Activated naive CD4-positive, alpha-beta T cell treated with anti-CD3 and anti-CD28 coated beads, Interleukin-2, amount 50 U/mL, for 16 hours (primary cell): ENCODE measurements around the gene RAB37.

Experiments
- DNase-seq: peaks from one replicate; pipeline ENCODE4 v3.0.0-alpha.2; 2020

Gene RAB37

DNA sequence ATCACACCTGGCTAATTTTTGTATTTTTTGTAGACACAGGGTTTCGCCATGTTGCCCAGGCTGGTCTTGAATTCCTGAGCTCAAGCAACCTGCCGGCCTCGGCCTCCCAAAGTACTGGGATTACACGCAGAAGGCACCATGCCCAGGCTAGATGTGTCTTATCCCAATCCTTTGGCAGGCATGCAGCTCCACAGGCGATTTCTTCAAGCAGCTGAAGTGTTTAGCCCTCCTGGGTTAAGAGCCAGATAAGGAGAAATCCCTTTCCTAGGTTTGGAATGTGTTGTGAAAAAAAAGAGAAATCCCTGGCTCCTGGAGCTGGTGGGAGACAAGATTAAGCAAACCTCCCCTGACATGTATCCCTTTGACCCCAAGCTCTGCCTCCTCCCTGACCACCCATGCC, 9.3 kb downstream of the RAB37 start:
- no peak for DNase-seq

DNA sequence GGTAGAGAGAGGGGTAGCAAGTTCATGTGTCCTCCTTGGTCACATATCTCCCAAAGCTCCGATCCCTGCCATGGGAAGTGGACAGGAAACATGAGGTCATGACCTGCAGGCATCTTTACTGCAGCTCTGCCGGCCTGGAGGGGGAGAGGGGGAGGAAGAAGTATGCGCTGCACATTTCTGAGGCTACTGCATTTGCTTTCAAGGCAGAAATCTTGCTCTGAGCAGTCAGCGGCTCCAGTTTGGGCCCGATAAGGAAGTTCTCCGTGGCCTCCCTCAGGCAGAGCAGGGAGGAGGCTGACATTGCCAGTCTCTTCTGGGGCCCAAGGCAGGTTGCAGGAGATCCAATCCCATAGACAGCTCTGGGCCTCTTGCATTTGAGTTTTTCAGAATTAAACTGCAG, 9.9 kb downstream of the RAB37 start:
- DNase-seq = no peak

DNA sequence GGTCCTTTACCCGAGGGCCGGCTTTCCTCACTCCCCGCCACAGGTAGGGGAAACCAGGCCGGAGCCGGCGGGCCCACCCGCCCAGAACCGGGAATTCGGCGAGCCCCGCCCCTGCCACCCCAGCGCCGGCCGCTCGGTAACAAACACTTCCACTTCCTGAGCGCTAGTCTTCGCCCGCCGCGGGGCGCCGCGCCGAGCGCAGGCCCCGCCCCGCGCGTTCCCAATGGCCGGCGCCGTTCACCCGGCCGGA, 11.1 kb downstream of the RAB37 start:
- DNase-seq = no peak

DNA sequence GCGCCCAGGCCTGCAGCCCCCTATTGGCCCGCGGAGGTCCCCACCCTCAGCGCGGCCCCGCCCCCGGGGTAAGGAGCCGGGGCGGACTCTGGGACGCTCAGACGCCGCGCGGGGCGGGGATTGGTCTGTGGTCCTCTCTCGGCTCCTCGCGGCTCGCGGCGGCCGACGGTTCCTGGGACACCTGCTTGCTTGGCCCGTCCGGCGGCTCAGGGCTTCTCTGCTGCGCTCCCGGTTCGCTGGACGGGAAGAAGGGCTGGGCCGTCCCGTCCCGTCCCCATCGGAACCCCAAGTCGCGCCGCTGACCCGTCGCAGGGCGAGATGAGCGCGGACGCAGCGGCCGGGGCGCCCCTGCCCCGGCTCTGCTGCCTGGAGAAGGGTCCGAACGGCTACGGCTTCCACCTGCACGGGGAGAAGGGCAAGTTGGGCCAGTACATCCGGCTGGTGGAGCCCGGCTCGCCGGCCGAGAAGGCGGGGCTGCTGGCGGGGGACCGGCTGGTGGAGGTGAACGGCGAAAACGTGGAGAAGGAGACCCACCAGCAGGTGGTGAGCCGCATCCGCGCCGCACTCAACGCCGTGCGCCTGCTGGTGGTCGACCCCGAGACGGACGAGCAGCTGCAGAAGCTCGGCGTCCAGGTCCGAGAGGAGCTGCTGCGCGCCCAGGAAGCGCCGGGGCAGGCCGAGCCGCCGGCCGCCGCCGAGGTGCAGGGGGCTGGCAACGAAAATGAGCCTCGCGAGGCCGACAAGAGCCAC, 11.6 kb downstream of the RAB37 start, which contains the start of gene NHERF1:
Gene NHERF1, plus strand, starts transcription at position 100 of the 750 bp plus-strand sequence. Its CDS starts 219 bp downstream, at position 319.
- DNase-seq = peak; percentile 95

DNA sequence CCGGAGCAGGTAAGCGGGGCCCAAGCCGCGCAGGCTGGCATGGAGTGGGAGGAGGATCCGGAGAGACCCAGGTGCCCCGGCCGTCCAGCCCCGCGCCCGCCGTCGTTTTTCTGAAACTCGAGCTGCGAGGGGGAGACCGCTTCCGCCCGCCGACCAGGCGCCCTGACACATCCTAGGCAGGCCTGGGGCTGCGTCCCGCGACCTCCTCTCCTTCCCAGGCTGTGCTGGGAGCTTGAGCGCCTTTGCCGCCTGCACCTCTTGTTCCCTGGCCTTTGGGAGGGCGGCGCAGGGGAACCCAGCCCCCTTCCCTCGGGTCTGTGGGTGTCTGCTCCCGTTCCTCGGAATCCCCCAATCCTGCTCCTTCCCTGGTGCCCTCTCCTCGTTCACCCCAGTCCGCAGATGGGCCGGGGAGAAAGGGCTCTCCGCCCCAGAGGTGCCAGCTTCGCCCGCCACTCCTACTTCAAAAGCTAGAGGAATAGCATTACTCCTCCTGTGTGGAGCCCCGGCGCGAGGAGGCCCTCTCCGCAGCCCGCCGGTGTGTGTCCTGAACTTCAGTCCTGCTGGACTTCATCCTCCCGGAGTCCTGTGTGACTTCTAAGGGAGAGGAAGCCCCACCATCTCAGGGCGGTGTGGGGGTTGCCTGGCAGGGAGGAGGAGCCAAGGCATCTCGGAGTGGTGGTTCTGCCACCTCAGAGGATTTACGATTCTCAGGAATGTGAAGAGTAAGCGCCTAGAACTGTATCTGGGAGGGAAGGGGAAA, 12.4 kb downstream of the RAB37 start:
- DNase-seq = peak; percentile 50

DNA sequence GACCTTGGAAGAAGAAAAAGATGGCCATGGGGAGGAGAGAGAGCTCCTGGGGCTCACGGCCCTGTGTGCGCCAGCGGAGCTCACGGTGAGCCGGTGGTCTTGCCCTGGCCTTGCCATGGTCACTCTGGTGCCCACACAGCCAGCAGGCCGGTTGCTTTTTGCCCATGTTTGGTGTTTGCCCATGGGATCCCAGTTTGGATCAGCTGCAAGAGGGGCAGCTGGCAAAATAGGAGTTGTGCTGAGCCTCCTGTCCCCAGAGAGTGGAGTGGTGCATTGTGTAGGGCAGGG, 12.9 kb downstream of the RAB37 start:
- DNase-seq = no peak

DNA sequence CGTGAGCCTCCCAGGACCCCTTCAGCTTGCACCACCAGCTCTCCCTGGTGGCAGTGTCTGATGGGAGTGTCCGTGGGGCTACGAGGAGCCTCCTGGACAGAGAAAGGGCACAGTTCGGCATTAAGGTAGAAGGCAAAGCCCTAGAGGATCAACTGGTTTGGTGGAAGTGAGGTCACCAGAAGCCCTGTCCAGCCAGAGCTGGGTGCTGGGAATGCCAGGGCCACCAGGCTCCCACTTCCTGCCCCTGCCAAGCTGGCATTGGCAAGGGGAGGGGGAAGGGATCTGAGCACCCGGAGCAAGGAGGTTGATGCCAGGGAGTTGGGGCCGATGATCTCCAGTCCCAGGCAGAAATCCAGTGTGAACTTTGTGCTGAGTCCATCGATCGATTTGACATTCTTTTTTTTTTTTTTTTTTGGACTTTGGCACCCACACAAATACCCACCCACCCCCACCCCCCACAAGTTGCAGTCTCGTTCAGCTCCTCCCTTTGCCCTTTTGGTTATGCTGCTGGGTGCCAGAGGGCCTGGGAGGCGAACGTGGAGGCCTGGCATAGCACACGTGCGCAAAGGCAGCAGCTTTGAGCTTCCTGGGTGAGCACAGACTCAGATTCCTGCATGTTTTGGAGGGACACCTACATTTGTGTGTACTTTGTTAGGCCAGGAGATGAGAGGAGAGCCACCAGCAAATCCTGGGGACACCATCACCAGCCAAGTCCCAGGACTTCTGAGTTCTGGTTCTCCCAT, 13.4 kb downstream of the RAB37 start:
- no peak for DNase-seq

DNA sequence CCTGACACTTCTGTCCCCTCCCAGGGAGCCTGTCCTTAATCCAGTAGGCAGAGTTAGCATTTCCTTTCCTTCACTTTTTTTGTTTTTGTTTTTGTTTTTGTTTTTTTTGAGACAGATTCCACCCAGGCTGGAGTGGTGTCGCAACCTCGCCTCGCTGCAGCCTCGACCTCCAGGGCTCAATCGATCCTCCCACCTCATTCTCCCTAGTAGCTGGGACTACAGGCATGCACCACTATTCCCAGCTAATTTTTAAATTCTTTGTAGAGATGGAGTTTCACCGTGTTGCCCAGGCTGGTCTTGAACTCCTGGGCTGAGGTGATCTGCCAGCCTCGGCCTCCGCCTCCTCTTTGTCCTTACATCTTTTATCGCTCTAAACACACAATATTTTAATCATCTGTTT, 15.4 kb downstream of the RAB37 start:
- no peak for DNase-seq

DNA sequence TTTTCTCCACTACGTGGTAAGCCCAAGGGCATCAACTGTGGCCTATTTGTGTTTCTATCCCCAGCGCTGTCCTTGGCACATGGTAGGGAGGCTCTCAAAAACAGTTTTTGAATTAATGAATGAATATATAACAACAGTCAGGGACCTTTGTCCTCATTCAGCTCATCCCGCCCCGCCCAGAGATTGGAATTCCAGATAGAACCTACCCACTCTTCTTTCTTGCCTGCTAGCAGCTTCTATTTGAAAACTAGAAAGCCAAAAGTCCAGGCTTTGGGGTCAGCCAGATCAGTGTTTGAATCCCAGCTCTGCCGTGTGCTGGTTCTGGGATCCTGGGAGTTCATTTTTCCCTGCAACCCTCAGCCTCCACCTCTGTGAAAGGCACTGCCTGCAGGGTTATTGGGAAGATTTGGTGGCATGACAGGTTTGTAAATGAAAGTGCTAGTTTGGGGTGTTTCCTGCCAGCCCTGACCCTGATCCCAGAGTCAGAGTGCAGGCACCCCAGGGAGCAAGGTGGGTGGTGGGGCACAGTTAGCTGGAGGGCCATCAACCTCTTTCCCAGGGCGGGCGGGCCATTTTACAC, 15.9 kb downstream of the RAB37 start:
- no peak for DNase-seq

DNA sequence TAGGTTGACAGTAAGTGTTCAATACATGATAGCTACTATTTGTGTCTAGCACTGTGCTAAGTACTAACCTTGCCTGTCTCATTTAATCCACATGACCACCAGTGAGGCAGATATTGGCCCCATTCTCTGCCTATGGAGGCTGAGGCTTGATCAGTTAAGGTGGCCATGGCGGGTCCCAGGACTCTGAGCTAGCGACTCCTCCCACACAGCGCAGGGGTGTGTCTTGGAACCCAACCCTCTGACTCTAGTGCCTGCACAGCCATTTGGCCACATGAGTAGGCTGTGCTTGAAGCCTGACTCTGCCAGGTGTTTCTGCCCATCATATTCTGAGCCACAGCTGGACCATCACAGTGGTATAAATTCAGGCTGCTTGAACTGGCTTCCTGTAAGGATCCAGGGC, 17.8 kb downstream of the RAB37 start:
- DNase-seq = no peak

DNA sequence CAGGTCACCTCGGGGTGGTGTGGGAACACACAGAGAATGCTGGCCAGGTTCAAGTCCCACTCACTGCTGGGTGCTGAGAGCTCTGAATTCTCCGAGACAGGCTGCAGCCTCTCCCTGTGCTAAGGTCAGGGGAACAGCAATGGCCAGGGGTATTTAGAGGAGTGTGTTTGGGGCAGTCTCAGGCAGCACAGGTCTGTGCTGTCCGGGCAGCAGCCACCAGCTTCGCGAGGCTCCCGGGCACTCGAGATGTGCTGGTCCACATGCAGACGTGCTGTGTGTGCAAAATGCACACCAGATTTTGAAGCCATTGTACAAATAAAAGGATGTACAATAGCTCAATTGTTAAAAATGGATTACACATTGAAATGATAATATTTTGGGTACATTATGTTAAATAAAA, 18.5 kb downstream of the RAB37 start:
- no peak for DNase-seq

DNA sequence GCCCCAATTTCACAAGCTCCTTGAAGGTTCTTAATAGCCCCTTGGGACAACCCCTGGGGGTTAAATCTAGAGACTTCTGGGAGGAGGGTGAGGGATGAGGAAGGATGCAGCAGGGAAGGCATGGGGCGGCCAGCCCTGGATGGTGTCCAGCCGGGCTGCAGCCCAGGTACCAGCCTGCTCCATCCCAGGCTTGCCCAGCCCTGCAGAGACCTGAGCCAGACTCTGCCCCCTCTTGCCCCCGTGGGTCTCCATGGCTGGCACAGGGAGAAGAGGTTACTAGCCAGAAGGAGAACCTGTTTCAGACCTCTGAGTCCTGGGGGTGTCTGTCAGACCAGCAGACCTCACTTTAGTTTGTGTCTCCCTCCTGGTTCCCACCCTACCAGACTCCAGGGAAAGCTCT, 19.8 kb downstream of the RAB37 start:
- no peak for DNase-seq

DNA sequence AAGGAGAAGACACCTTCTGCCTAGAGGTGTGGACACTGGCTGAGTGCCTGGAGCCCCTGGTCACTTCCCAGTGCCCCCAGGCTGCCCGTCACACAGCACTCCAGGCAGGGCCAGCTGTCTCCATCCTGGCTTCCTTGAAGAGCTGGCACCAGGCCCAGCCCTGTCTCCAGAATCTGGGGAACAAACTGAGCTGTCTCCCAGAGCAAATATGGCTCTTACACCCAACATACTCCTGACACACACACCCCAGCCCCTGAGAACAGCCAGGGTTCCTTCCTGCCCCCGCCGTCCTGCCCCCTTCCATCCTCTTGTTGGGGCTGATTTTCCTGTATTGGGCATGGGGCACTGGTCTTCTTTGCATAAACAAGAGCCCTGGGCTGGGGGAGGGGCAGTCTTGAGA, 20.4 kb downstream of the RAB37 start:
- DNase-seq = no peak

DNA sequence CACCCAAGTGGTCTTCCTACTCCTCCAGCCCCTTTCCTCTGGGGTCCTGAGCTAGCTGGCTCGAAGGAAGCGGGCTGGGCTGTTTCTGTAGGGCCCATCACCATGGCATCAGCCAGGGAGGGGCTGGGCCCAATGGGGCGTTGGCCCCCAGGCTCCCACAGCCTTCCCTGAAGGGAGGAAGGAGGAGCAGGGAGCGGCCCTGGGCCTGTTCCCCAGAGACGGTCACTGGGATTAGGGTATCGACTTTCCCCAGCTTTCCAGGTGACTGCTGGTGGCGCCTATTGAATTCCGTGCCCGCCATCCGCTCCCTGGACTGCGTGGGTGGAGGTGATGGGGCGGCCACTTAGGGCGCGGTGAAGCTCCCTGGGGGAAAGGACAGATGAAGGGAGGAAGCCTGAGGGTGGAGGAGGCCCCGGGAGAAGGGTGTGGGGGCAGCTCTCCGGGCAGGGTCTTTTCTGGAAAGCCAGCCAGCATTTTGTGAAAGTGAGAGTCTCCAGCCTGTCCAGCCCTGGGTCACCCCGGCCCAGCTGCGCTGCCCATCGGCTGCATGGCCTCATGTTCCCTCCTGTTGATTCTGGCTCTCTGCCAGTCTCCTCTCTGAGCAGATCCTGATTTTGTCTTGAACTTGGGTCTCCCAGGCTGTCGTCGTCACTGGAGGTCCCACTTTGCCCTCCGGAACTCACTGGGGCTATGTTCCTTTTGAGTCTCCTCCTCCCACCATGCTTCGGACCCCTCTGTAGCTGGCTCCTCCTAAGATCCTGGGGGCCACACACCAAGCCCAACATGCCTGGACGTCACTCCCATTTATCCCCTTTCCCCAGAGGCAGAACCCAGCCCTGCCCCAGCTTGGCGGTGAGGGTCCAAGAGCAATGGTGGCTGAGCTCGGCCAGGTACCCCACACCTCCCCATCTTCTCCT, 21.1 kb downstream of the RAB37 start:
- no peak for DNase-seq

DNA sequence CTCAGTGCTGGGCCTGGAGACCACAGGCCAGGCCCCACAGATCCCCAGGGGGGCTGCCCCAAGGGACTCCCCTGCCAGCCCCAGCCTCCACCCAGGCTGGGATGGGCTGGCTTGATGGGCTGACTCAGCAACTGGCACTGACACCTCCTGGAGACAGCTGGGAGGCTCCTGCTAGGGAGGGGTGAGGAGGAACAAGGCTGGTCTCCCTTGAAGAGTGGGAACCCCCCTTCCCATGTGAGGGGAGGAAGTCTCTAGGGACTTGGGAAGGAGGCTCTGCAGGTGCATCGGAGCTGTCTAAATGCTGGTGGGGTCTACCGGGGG, 21.8 kb downstream of the RAB37 start:
- DNase-seq = no peak

DNA sequence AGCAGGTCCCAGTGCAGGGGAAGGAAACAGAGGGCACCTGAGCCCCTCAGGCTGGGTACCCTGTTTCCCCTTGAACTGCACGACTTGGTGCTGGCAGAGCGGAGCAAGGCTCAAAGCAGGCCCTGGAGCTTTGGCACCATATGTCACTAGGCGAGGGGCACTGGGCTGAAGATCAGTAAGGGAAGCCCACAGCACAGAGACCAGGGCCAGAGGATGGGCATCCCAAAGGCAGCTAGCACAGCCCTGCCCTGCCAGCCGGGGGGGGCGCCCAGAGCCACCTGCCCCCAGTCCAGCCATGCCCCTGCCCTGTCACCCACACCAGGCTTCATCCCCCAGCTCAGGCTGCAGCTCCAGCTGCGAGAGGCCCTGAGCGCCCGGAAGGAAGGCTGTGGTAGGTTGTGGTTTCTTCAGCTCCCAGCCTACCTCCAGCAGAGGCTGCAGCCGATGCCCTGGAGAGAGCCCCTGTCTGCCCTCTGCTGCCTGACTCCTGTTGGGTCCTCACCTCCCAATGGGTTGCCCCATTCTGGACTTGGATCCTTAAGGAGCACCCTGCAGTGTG, 22.3 kb downstream of the RAB37 start:
- DNase-seq = no peak

DNA sequence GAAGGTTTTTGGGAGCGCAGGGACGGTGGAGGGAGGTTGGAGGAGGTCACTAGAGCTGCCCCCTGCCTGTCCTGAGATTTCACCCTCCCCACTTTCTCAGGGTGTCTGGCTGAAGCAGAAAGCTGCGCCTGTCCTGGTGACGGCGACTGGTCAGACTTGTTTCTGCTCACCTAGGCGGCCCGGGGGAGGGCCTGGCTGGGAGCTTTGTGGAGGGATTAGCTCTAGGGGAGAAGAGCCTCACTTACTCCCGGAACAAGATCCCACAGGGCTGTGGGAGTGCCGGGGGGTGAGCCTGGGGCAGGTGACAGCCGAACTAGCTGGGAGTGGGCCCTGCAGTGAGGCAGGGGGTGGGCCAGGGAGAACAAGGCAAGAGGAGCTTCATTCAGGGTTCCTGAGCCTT, 22.9 kb downstream of the RAB37 start:
- no peak for DNase-seq

DNA sequence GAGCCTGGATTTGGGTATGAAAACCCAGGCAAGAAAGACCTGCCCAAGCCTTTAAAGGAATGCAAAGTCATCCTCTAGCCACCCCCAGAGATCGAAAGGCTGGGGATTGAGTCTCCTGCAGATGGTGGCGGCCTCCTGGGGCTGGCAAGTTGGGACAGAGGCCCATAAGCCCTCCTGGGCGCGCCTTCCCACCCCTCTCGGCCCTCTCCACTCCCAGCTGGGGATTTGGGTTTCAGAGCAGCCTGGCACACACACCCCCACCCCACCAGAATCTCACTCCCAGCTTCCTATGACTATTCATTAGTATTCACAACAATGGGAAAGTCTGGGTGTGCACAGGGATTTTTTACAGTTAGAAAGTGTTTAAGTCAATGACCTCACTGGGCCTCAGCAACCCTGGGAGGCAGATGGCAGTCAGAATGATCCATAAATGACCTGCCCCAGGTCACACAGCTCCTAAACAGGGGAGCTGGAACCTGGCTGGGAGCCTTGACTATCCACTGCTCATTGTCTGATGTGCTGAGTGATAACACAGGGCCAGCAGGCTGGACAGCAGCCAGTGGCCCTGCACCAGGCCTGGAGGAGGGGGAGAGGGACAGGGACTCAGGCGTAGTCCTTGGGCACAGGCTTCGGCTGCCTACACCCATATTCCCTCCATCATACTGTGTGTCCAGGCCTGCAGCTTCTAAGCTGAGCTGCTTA, 23.5 kb downstream of the RAB37 start:
- no peak for DNase-seq

DNA sequence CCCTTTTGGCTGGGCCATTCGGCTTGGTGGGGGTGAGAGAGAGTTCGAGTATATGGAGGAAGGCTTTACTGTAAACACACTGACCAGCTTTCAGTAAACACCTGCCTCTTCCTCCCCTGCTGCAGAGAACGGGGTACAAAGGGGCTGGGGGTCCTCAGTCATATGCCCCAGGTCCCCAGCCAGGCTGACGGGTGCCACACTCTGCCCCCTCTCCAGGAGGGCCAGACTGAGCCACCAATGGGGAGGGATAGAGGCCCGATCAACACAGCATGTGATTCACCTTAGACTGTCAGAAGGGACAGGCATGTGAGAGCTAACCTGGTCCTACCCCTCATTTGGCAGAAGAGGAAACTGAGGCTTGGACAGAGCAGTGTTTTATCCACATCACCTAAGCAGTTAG, 24.4 kb downstream of the RAB37 start:
- no peak for DNase-seq

DNA sequence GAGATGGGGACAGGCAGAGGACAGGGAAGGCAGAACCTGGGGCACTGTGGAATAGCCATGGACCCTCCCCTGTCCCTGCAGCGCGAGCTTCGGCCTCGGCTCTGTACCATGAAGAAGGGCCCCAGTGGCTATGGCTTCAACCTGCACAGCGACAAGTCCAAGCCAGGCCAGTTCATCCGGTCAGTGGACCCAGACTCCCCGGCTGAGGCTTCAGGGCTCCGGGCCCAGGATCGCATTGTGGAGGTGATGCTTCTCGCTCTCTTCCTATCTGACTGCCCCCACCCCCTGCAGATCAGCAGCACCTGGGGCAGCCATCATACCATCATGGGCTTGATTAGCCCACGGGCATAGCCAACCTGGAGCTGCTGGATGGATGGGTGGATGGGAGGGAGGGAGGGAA, 24.9 kb downstream of the RAB37 start:
- no peak for DNase-seq

DNA sequence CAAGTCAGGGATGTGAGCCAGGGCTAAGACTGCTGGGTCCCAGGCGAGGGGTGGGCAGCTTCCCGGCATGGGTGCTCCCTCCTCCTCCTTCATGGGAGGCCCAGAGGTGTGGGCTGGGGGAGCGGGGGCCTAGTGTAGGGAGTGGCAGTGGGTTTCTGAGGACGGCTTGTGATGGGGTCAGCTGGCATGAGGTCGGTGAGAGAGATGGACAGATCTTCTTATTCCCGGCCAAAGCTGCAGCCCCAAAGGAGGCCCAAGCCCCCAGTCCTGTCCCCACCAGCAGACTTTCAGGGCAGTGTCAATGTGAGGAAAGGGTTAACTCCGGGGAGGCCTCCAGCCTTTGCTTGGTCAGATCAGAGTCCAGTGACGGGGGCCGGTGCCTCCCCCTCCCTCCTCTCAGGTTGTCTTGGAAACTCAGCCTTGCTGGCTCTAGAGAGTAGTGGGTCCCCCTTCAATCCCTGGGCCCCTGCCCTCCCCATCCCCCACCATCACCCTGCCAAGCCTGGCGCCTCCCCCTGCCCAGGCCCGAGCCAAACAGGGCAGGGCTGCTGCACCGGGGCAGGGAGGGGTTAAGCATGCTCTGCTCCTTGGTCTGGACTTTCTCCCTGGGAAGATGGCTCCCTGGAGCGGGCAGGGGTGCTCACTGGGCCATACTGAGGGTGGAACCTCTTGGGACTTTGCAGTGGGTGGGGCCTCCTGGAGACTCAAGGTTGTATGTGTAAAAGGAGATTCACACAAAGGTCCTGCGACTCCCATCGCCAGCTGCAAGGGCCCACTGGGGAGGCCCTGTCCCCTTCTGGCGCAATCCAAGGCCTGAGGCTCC, 26.7 kb downstream of the RAB37 start:
- DNase-seq = no peak
